ENCODE results near the gene TXNIP. TPM values are rescaled to one million over a fixed set of nuclear protein-coding genes. Genes with fewer than 3 reads are reported as not detected.

TXNIP gene
- total and polyA plus RNA-seq, 2 experiments from 2014 or later, result 75.3 to 160 TPM

DNA sequence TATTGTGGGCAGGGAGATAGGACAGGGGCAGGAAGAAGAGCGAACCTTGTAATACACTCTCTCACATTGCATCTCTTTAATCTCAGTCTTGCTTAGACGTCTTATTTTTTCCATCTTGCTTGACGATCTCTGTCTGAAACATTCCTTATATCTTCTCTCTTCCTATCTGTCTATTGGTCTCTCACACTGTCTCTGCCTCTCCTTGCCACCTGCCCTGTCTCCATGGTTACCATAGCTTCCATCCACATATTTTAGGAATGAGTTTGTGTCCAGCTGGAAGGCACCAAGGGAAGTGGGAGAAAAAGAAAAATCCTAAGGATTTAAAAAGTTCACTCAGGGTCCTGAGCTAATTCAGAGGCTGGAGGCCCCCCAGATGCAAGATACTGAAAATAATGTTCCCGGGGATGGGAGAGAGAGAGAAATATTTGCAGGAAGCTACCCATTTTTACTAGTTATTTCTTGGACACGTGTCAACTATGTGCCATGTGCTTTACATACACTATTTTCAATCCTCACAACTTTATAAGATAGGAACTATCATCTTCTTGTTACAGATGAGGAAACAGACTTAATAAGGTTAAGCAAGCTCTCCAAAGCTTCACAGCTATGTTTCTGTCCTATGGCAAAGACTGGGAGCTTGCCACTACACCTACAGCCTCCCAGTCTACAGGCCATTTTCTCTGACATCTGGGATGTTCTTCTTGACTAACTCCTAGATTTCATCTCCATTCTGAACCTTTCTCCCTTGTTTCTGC lies 32.9 kb downstream of the TXNIP start:
- H2AFZ ChIP-seq, result peak overlapping the region; percentile 74
- H4K20me1 ChIP-seq (ENCODE audit: insufficient read depth, poor library complexity, severe bottlenecking), result no peaks in the 10 kb centered on the region
- no peak overlapping the region for H3K4me3 ChIP-seq
- H3K4me2 ChIP-seq, result peak overlapping the region; percentile 94
- no peaks in the 10 kb centered on the region for H3K9me2 ChIP-seq (replicated peaks; ENCODE audit: insufficient read depth)
- H3K9me3 ChIP-seq (ENCODE audit: low read depth), result no peaks in the 10 kb centered on the region
- peak; percentile 34 for DNase-seq (ENCODE audit: low spot score)
- peaks cover 32% of the 10 kb centered on the region for H3K4me1 ChIP-seq (ENCODE audit: insufficient read depth)
- H3K36me3 ChIP-seq (replicated peaks; ENCODE audit: insufficient read depth, low read depth), result no peaks in the 10 kb centered on the region
- TF ChIP-seq EZH2 (IDR thresholded peaks at IDR 0.05; ENCODE audit: borderline replicate concordance) (no peak), EZH2phosphoT487 (IDR thresholded peaks at IDR 0.05; ENCODE audit: low read depth, severe bottlenecking, unreplicated experiment) (no peak)
- TF ChIP-seq, protein P1, sequence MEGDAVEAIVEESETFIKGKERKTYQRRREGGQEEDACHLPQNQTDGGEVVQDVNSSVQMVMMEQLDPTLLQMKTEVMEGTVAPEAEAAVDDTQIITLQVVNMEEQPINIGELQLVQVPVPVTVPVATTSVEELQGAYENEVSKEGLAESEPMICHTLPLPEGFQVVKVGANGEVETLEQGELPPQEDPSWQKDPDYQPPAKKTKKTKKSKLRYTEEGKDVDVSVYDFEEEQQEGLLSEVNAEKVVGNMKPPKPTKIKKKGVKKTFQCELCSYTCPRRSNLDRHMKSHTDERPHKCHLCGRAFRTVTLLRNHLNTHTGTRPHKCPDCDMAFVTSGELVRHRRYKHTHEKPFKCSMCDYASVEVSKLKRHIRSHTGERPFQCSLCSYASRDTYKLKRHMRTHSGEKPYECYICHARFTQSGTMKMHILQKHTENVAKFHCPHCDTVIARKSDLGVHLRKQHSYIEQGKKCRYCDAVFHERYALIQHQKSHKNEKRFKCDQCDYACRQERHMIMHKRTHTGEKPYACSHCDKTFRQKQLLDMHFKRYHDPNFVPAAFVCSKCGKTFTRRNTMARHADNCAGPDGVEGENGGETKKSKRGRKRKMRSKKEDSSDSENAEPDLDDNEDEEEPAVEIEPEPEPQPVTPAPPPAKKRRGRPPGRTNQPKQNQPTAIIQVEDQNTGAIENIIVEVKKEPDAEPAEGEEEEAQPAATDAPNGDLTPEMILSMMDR (IDR thresholded peaks at IDR 0.05; ENCODE audit: poor library complexity), result no peak
- WGBS (ENCODE audit: low lambda C conversion rate, missing lambda C conversion rate), result 52% methylated on average over 5 of the region's 5 CpGs
- H3K79me2 ChIP-seq, result peaks cover 5% of the 10 kb centered on the region
- peaks cover 29% of the 10 kb centered on the region for H3K27me3 ChIP-seq
- H3K27ac ChIP-seq, result peak overlapping the region; percentile 89

DNA sequence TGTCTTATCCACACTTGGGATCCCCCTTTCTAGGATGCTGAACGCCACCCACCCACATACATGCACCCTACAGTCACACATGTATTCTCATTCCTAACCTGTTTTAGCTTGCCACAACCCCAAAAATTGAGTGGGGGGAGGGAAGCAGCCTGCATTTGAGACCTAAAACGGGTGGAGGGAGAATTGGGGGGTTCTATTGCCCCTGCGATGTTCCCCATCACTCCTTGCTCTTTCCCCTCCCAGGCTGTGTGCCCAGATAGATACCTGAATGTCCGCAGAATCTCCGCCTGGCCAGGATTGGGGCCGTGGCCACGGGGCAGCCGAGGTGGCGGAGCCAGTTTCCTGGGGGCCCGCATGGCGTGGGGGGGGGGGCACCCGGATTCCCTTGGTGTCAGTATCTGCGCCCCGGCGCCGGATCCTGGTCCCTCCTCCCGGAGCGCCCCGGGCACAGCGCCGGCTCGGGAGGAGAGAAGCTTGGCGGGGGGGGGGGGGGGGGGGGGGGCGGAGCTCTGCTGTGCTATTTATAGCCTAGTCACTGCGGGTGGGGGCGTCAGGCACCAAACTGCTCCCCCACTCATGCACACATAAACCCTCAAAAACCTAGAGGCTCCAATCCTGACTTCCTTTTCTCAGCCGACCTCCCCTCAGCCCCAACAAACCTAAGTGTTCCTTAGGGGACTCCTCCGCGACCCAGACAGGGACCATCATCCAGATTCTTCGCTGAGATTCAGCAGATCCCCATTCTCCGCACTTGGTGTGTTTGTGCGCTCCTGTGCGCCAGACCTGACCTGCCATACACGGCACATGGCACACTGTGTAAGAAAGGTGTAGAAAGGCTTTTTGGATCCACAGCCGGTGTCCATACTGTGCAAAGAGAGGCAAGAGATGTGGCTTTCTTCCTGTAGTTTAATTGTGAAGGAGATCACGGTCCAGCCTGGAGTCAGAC lies 33.9 kb downstream of the TXNIP start:
- Histone ChIP-seq H3K27me3 (peaks cover 29% of the 10 kb centered on the region), H2AFZ (no peak overlapping the region), H3K4me1 (ENCODE audit: insufficient read depth) (peaks cover 32% of the 10 kb centered on the region), H3K4me2 (peak overlapping the region; percentile 94), H3K27ac (peak overlapping the region; percentile 51), H3K9me2 (replicated peaks; ENCODE audit: insufficient read depth) (no peaks in the 10 kb centered on the region), H4K20me1 (ENCODE audit: insufficient read depth, poor library complexity, severe bottlenecking) (no peaks in the 10 kb centered on the region), H3K36me3 (replicated peaks; ENCODE audit: insufficient read depth, low read depth) (no peaks in the 10 kb centered on the region), H3K4me3 (peak overlapping the region; percentile 31), H3K79me2 (peaks cover 2% of the 10 kb centered on the region), H3K9me3 (ENCODE audit: low read depth) (no peaks in the 10 kb centered on the region)
- DNase-seq (ENCODE audit: low spot score), result peak; percentile 31
- no peak for TF ChIP-seq EZH2phosphoT487 (IDR thresholded peaks at IDR 0.05; ENCODE audit: low read depth, severe bottlenecking, unreplicated experiment)
- TF ChIP-seq EZH2 (IDR thresholded peaks at IDR 0.05; ENCODE audit: borderline replicate concordance), result no peak
- TF ChIP-seq, protein P1 (IDR thresholded peaks at IDR 0.05; ENCODE audit: poor library complexity), result no peak
- WGBS (ENCODE audit: low lambda C conversion rate, missing lambda C conversion rate), result 12% methylated on average over 17 of the region's 36 CpGs

DNA sequence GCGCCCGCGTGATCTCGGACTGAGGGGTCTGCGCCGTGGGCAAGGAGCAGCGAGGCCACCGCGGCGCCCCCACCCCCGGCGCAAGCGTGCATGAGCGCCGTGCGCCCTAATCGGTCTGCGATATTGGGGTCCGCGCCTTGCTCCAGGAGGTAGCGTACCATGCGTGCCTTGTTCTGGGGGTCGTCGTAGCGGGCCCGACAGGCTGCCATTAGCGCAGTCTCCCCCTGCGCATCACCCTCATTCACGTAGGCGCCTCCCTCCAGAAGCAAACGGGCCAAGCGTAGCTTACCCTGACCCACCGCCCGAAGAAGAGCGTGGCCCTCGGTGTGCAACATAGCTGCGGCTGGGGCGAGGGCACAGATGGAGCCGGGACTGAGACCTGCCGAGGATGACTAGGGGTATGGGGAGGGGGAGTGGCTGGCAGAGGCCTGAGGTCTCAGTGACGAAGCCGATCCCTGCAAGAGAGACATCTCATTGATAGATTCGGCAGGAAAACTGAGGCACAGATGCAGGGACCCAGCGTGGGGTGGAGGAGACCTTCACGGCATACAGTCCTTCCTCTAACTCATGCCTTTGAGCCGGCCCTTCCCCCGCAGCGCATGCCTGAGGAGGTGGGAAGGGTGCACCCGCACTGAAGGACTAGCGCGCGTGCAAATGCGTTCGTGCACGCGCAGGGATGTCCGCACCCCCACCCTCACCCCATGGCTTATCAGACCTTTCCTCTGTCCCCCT lies 34.8 kb downstream of the TXNIP start:
- Histone ChIP-seq H3K36me3 (replicated peaks; ENCODE audit: insufficient read depth, low read depth) (no peaks in the 10 kb centered on the region), H3K4me3 (peak overlapping the region; percentile 31), H3K27me3 (peaks cover 29% of the 10 kb centered on the region), H3K4me1 (ENCODE audit: insufficient read depth) (peaks cover 32% of the 10 kb centered on the region), H3K9me3 (ENCODE audit: low read depth) (no peaks in the 10 kb centered on the region), H4K20me1 (ENCODE audit: insufficient read depth, poor library complexity, severe bottlenecking) (no peaks in the 10 kb centered on the region), H3K4me2 (peak overlapping the region; percentile 94), H3K27ac (no peak overlapping the region), H2AFZ (peak overlapping the region; percentile 24), H3K9me2 (replicated peaks; ENCODE audit: insufficient read depth) (no peaks in the 10 kb centered on the region), H3K79me2 (no peaks in the 10 kb centered on the region)
- WGBS (ENCODE audit: low lambda C conversion rate, missing lambda C conversion rate), result 4% methylated on average over 56 of the region's 57 CpGs
- TF ChIP-seq, protein P1 (IDR thresholded peaks at IDR 0.05; ENCODE audit: poor library complexity), result no peak
- TF ChIP-seq EZH2 (IDR thresholded peaks at IDR 0.05; ENCODE audit: borderline replicate concordance), result peak; percentile 25
- DNase-seq (ENCODE audit: low spot score), result peak; percentile 39

Measured in hepatocyte (in vitro differentiated cells).